GM23338 (cell line): ENCODE results near the gene NR4A1. TPM values are rescaled to one million over a fixed set of nuclear protein-coding genes. Genes with fewer than 3 reads are reported as not detected.
A peak's percentile ranks its signal among the peaks of the same experiment; 100 is the strongest.

Source experiments
- ATAC-seq: fragments of 200-7000 bp; cut with Tn5 transposase; 3 replicates; pipeline ENCODE4 v1.9.1; 2020
- DNase-seq: peaks from one replicate; pipeline ENCODE4 v3.0.0-alpha.2; 2015; ENCODE audit warnings: low spot score
- H2AFZ ChIP-seq: fragments of 200-600 bp; sonication (generic); 2 replicates; pipeline ENCODE4 v1.8.0; 2016; ENCODE audit warnings: antibody characterized with exemption, mild to moderate bottlenecking, moderate library complexity
- H3F3A ChIP-seq: fragments of 200-600 bp; sonication (generic); replicated peaks from 2 replicates; pipeline ENCODE4 v1.8.0; 2017; ENCODE audit warnings: antibody characterized with exemption, mixed run types, low read depth
- H3K27ac ChIP-seq: fragments of 200-600 bp; sonication (generic); 2 replicates; pipeline ENCODE4 v1.6.1; 2016; ENCODE audit warnings: low read depth
- H3K27me3 ChIP-seq: fragments of 200-600 bp; sonication (generic); 2 replicates; pipeline ENCODE4 v1.8.0; 2016; ENCODE audit warnings: mild to moderate bottlenecking, mixed run types, moderate library complexity; ENCODE audit not compliant: insufficient read depth
- H3K36me3 ChIP-seq: fragments of 200-600 bp; sonication (generic); 2 replicates; pipeline ENCODE4 v1.8.0; 2016; ENCODE audit warnings: mild to moderate bottlenecking; ENCODE audit not compliant: insufficient read depth
- H3K4me1 ChIP-seq: fragments of 200-600 bp; sonication (generic); 2 replicates; pipeline ENCODE4 v1.8.0; 2016; ENCODE audit warnings: mild to moderate bottlenecking, moderate library complexity; ENCODE audit not compliant: insufficient read depth
- H3K4me2 ChIP-seq: fragments of 200-600 bp; sonication (generic); 2 replicates; pipeline ENCODE4 v1.7.1; 2017; ENCODE audit warnings: mixed run types
- H3K4me3 ChIP-seq: fragments of 200-600 bp; sonication (generic); 2 replicates; pipeline ENCODE4 v1.6.1; 2016; ENCODE audit warnings: mixed run types
- H3K79me2 ChIP-seq: fragments of 200-600 bp; sonication (generic); replicated peaks from 2 replicates; pipeline ENCODE4 v1.8.0; 2017; ENCODE audit warnings: mild to moderate bottlenecking; ENCODE audit not compliant: insufficient read depth
- H3K9me2 ChIP-seq: fragments of 200-600 bp; sonication (generic); 2 replicates; pipeline ENCODE4 v1.8.0; 2017; ENCODE audit not compliant: insufficient read depth
- H4K20me1 ChIP-seq: fragments of 200-600 bp; sonication (generic); replicated peaks from 2 replicates; pipeline ENCODE4 v1.8.0; 2017; ENCODE audit warnings: mild to moderate bottlenecking; ENCODE audit not compliant: insufficient read depth
- H3K27ac Mint-ChIP-seq: 2 replicates; pipeline ENCODE4 v1.8.0; 2020; ENCODE audit warnings: inconsistent platforms, mild to moderate bottlenecking, moderate library complexity, mixed read lengths
- H3K27me3 Mint-ChIP-seq: 3 replicates; pipeline ENCODE4 v1.8.0; 2022; ENCODE audit warnings: low read depth, mild to moderate bottlenecking, moderate library complexity, mixed read lengths, inconsistent platforms; ENCODE audit not compliant: insufficient read depth, poor library complexity
- H3K36me3 Mint-ChIP-seq: 3 replicates; pipeline ENCODE4 v1.8.0; 2021; ENCODE audit warnings: low read depth, mild to moderate bottlenecking, inconsistent platforms, moderate library complexity, mixed read lengths
- H3K4me1 Mint-ChIP-seq: 3 replicates; pipeline ENCODE4 v1.8.0; 2020; ENCODE audit warnings: mild to moderate bottlenecking, inconsistent platforms, mixed read lengths
- H3K4me3 Mint-ChIP-seq: 3 replicates; pipeline ENCODE4 v1.8.0; 2021; ENCODE audit warnings: moderate library complexity, mild to moderate bottlenecking, inconsistent platforms, mixed read lengths
- H3K9me3 Mint-ChIP-seq: 3 replicates; pipeline ENCODE4 v1.8.0; 2020; ENCODE audit warnings: moderate library complexity, mild to moderate bottlenecking, inconsistent platforms, mixed read lengths
- POLR2AphosphoS5 ChIP-seq: IDR thresholded peaks from 2 replicates; pipeline ENCODE4 v1.6.1; 2016; ENCODE audit warnings: antibody characterized with exemption, low read depth
- REST ChIP-seq: IDR thresholded peaks from one replicate; pipeline ENCODE4 v1.6.1; 2018; ENCODE audit warnings: antibody characterized with exemption; ENCODE audit not compliant: unreplicated experiment
- ZNF114 ChIP-seq: fragments of 250-450 bp; sonication (Bioruptor Pico); IDR thresholded peaks from 2 replicates; pipeline ENCODE4 v1.5.0; 2020; ENCODE audit warnings: mild to moderate bottlenecking, moderate library complexity
- polyA plus RNA-seq: library from polyadenylated mRNA; unstranded; fragments of >200 nt; fragmentation: Nextera tagmentation; extraction: Ambion mirVana; gene quantifications from 2 replicates; pipeline ENCODE4 v1.2.1, GENCODE V29; 2016
- total RNA-seq: library from RNA; depleted of rRNA; stranded (reverse); fragments of >200 nt; shearing (Covaris generic); gene quantifications from 2 replicates; pipeline ENCODE4 v1.2.3, GENCODE V29; 2014
- TF ChIP-seq, protein P1 (sequence below), 2 experiments: fragments of 200-600 bp in 1 of 2; sonication (generic) in 1 of 2; conservative IDR thresholded peaks; 2 replicates each; pipeline versions ENCODE4 v1.5.1 to v1.6.1; 2016 to 2017; ENCODE audit warnings: antibody characterized with exemption in 2 of 2, low read depth in 2 of 2, mild to moderate bottlenecking in 2 of 2, moderate library complexity in 1 of 2

NR4A1 gene
- total and polyA plus RNA-seq, 2 experiments from 2014 or later, result 7.5 to 19.1 TPM

DNA sequence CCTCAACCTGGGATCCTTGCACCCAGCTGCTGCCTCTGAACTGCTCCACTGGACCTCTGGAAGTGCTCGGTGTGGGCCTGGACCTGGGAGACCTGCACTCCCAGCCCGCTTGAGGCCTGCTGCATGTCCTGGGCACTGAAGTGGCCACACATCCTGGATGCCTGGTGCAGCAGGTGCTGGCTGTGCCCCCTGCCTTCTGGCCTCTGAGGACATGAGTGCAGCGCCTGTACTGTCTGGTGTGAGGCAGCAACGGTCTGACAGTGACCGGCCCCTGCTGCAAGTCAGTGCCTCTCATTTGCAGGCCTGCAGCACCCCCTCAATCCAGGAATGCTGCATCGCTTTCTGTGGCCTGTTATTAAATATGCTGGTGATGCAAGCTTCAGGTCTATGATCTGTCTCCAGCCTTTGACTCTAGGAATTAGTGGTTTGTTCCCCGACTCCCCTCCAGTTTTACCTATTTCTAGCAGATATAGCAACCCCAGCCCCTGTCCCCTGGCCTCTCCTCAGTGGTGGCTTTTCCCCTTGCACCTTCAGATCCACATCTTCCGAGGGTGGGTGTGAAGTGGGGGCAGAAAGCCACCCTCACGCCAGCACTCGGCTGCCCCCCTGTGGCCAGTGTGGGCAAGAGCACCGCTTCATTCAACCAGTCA, 31.9 kb downstream of the NR4A1 start:
- no peak overlapping the region for H3K27ac ChIP-seq
- no peak overlapping the region for H3K4me3 ChIP-seq
- peaks cover 8% of the 10 kb centered on the region for H3K36me3 Mint-ChIP-seq
- H3K4me1 ChIP-seq, result peaks cover 41% of the 10 kb centered on the region; the same call in 1 of the 2 replicates
- no peaks in the 10 kb centered on the region for H3K79me2 ChIP-seq
- DNase-seq (peak; percentile 78), ATAC-seq (peak; percentile 30)
- TF ChIP-seq REST, result no peak
- TF ChIP-seq, protein P1, sequence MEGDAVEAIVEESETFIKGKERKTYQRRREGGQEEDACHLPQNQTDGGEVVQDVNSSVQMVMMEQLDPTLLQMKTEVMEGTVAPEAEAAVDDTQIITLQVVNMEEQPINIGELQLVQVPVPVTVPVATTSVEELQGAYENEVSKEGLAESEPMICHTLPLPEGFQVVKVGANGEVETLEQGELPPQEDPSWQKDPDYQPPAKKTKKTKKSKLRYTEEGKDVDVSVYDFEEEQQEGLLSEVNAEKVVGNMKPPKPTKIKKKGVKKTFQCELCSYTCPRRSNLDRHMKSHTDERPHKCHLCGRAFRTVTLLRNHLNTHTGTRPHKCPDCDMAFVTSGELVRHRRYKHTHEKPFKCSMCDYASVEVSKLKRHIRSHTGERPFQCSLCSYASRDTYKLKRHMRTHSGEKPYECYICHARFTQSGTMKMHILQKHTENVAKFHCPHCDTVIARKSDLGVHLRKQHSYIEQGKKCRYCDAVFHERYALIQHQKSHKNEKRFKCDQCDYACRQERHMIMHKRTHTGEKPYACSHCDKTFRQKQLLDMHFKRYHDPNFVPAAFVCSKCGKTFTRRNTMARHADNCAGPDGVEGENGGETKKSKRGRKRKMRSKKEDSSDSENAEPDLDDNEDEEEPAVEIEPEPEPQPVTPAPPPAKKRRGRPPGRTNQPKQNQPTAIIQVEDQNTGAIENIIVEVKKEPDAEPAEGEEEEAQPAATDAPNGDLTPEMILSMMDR (conservative IDR thresholded peaks at IDR 0.05; ENCODE audit: low read depth in 2 of 2), result peak; percentile 97 to 99
- peaks cover 13% of the 10 kb centered on the region for H3K27me3 Mint-ChIP-seq
- H2AFZ ChIP-seq, result no peak overlapping the region
- H3F3A ChIP-seq, result 0 out of 2 replicates have a peak, but pooled peaks cover 11% of the 10 kb centered on the region
- no peak overlapping the region for H3K4me3 Mint-ChIP-seq
- peaks cover 38% of the 10 kb centered on the region for H3K4me1 Mint-ChIP-seq
- no peaks in the 10 kb centered on the region for H3K9me2 ChIP-seq
- H3K27ac Mint-ChIP-seq, result no peak overlapping the region; the same call in 1 of the 2 replicates
- H3K36me3 ChIP-seq, result no peaks in the 10 kb centered on the region
- H3K4me2 ChIP-seq, result no peak overlapping the region
- no peaks in the 10 kb centered on the region; the same call in 1 of the 2 replicates for H4K20me1 ChIP-seq
- H3K9me3 Mint-ChIP-seq, result no peaks in the 10 kb centered on the region
- peaks cover 12% of the 10 kb centered on the region; the same call in 1 of the 2 replicates for H3K27me3 ChIP-seq

GRCh38 chr12:52083638-52083996, 32.4 kb downstream of the NR4A1 start:
- Histone ChIP-seq H3K4me1 (peaks cover 38% of the 10 kb centered on the region; the same call in 1 of the 2 replicates), H3F3A (0 out of 2 replicates have a peak, but pooled peaks cover 11% of the 10 kb centered on the region), H2AFZ (no peak overlapping the region), H3K4me3 (no peak overlapping the region), H3K36me3 (no peaks in the 10 kb centered on the region), H3K4me2 (no peak overlapping the region), H3K27me3 (peaks cover 12% of the 10 kb centered on the region; the same call in 1 of the 2 replicates), H3K27ac (no peak overlapping the region), H3K9me2 (no peaks in the 10 kb centered on the region), H4K20me1 (no peaks in the 10 kb centered on the region; the same call in 1 of the 2 replicates), H3K79me2 (no peaks in the 10 kb centered on the region)
- Mint-ChIP-seq H3K27me3 (peaks cover 13% of the 10 kb centered on the region), H3K9me3 (no peaks in the 10 kb centered on the region), H3K36me3 (peaks cover 4% of the 10 kb centered on the region; the same call in 2 of the 3 replicates), H3K4me1 (peaks cover 38% of the 10 kb centered on the region), H3K27ac (no peak overlapping the region), H3K4me3 (no peak overlapping the region)
- DNase-seq (no peak), ATAC-seq (no peak)
- no peak for TF ChIP-seq ZNF114 (CRISPR knock-in tag)
- TF ChIP-seq POLR2AphosphoS5, result no peak
